Activated CD8-positive, alpha-beta memory T cell treated with anti-CD3 and anti-CD28 coated beads, Interleukin-2, amount 50 U/mL, for 24 hours (primary cell): ENCODE data around the gene RMI1.
"Not testable (repeated sequence)": the region's sequence is repeated elsewhere in the genome, so short reads cannot be mapped to it uniquely, and the experiment has no call there.

ENCODE experiments used
- DNase-seq: peaks from one replicate; pipeline ENCODE4 v3.0.0-alpha.2; 2020; ENCODE audit errors: extremely low read depth

RMI1 gene

GRCh38 chr9:84003246-84003645, 22.6 kb downstream of the RMI1 start:
- no peak for DNase-seq

GRCh38 chr9:84007662-84008061, 27.1 kb downstream of the RMI1 start:
- DNase-seq, result no peak

GRCh38 chr9:84024041-84024575, 43.5 kb downstream of the RMI1 start:
- no peak for DNase-seq

GRCh38 chr9:84027201-84027600, 46.6 kb downstream of the RMI1 start:
- DNase-seq, result no peak

GRCh38 chr9:84031534-84031933, 50.9 kb downstream of the RMI1 start:
- DNase-seq, result no peak

GRCh38 chr9:84041857-84042256, 61.3 kb downstream of the RMI1 start:
- DNase-seq, result not testable (repeated sequence)

GRCh38 chr9:84045481-84046097, 65.0 kb downstream of the RMI1 start:
- DNase-seq, result no peak
